H9 (cell line): Measurements from ENCODE around the gene SLMAP. TPM values are rescaled to one million over a fixed set of nuclear protein-coding genes. Genes with fewer than 3 reads are reported as not detected.
A peak's percentile ranks its signal among the peaks of the same experiment; 100 is the strongest.

Experiments used
- DNase-seq: peaks from one replicate; pipeline ENCODE4 v3.0.0-alpha.2; 2017
- H2AFZ ChIP-seq: one replicate; pipeline ENCODE4 v1.6.1; 2013; ENCODE audit warnings: mild to moderate bottlenecking, low read length, control low read depth, moderate library complexity
- H2AK5ac ChIP-seq: 2 replicates; pipeline ENCODE4 v1.6.1; 2013; ENCODE audit warnings: low read length, control low read depth, mixed read lengths; ENCODE audit not compliant: insufficient read length
- H2BK120ac ChIP-seq: one replicate; pipeline ENCODE4 v1.6.1; 2013; ENCODE audit warnings: low read depth, mild to moderate bottlenecking, low read length, control low read depth, inconsistent platforms; ENCODE audit not compliant: poor library complexity, severe bottlenecking
- H2BK12ac ChIP-seq: 2 replicates; pipeline ENCODE4 v1.6.1; 2013; ENCODE audit warnings: low read length, control low read depth, mixed read lengths, low read depth; ENCODE audit not compliant: insufficient read length
- H2BK15ac ChIP-seq: 2 replicates; pipeline ENCODE4 v1.6.1; 2013; ENCODE audit warnings: low read depth, low read length, control low read depth
- H2BK20ac ChIP-seq: one replicate; pipeline ENCODE4 v1.6.1; 2013; ENCODE audit warnings: low read depth, mild to moderate bottlenecking, low read length, control low read depth, inconsistent platforms; ENCODE audit not compliant: poor library complexity, severe bottlenecking
- H2BK5ac ChIP-seq: 2 replicates; pipeline ENCODE4 v1.6.1; 2013; ENCODE audit warnings: low read length, control low read depth, mixed read lengths; ENCODE audit not compliant: insufficient read length
- H3K14ac ChIP-seq: 2 replicates; pipeline ENCODE4 v1.6.1; 2013; ENCODE audit warnings: low read length, control low read depth; ENCODE audit not compliant: insufficient read depth
- H3K18ac ChIP-seq: 2 replicates; pipeline ENCODE4 v1.6.1; 2013; ENCODE audit warnings: low read depth, mild to moderate bottlenecking, mixed read lengths, low read length, control low read depth; ENCODE audit not compliant: insufficient read length
- H3K23ac ChIP-seq: 2 replicates; pipeline ENCODE4 v1.6.1; 2013; ENCODE audit warnings: low read length, control low read depth, mixed read lengths, low read depth; ENCODE audit not compliant: insufficient read length
- H3K23me2 ChIP-seq: 2 replicates; pipeline ENCODE4 v1.6.1; 2013; ENCODE audit warnings: low read depth, mild to moderate bottlenecking, mixed read lengths, low read length, control low read depth; ENCODE audit not compliant: insufficient read length, poor library complexity, severe bottlenecking
- H3K27ac ChIP-seq: 2 replicates; pipeline ENCODE4 v1.5.1; 2013; ENCODE audit warnings: low read length, control low read depth, mixed read lengths, low read depth; ENCODE audit not compliant: insufficient read length
- H3K27me3 ChIP-seq: 2 replicates; pipeline ENCODE4 v1.6.1; 2013; ENCODE audit warnings: low read length, control low read depth, inconsistent platforms; ENCODE audit not compliant: insufficient read depth
- H3K4ac ChIP-seq: 2 replicates; pipeline ENCODE4 v1.6.1; 2013; ENCODE audit warnings: low read depth, mild to moderate bottlenecking, control low read depth, inconsistent platforms, low read length, moderate library complexity
- H3K4me1 ChIP-seq: 2 replicates; pipeline ENCODE4 v1.6.1; 2013; ENCODE audit warnings: low read length, control low read depth, inconsistent platforms; ENCODE audit not compliant: insufficient read depth
- H3K4me2 ChIP-seq: 2 replicates; pipeline ENCODE4 v1.6.1; 2013; ENCODE audit warnings: low read length, control low read depth, mixed read lengths; ENCODE audit not compliant: insufficient read length, insufficient read depth
- H3K56ac ChIP-seq: 2 replicates; pipeline ENCODE4 v1.6.1; 2013; ENCODE audit warnings: low read depth, mild to moderate bottlenecking, mixed read lengths, low read length, control low read depth; ENCODE audit not compliant: insufficient read length
- H3K79me1 ChIP-seq: 2 replicates; pipeline ENCODE4 v1.6.1; 2013; ENCODE audit warnings: low read depth, mild to moderate bottlenecking, moderate library complexity, low read length, control low read depth, inconsistent platforms; ENCODE audit not compliant: insufficient read depth, poor library complexity, severe bottlenecking
- H3K79me2 ChIP-seq: 2 replicates; pipeline ENCODE4 v1.6.1; 2013; ENCODE audit warnings: low read length, control low read depth, inconsistent platforms; ENCODE audit not compliant: insufficient read depth
- H3K9ac ChIP-seq: 2 replicates; pipeline ENCODE4 v1.6.1; 2013; ENCODE audit warnings: low read length, control low read depth, mixed read lengths; ENCODE audit not compliant: insufficient read length; ENCODE audit errors: extremely low read depth
- H3K9me3 ChIP-seq: one replicate; pipeline ENCODE4 v1.6.1; 2013; ENCODE audit warnings: low read depth, low read length, inconsistent platforms; ENCODE audit not compliant: control insufficient read depth
- H3T11ph ChIP-seq: one replicate; pipeline ENCODE4 v1.6.1; 2013; ENCODE audit warnings: mild to moderate bottlenecking, low read length, control low read depth, inconsistent platforms
- H4K20me1 ChIP-seq: one replicate; pipeline ENCODE4 v1.6.1; 2013; ENCODE audit not compliant: control insufficient read depth, insufficient read length, insufficient read depth
- H4K5ac ChIP-seq: 2 replicates; pipeline ENCODE4 v1.6.1; 2013; ENCODE audit warnings: low read depth, mild to moderate bottlenecking, mixed read lengths, low read length, control low read depth; ENCODE audit not compliant: insufficient read length
- H4K8ac ChIP-seq: replicated peaks from 2 replicates; pipeline ENCODE4 v1.6.1; 2013; ENCODE audit warnings: low read length, control low read depth, mixed read lengths, low read depth; ENCODE audit not compliant: insufficient read length
- H4K91ac ChIP-seq: 2 replicates; pipeline ENCODE4 v1.6.1; 2013; ENCODE audit warnings: low read depth, mild to moderate bottlenecking, moderate library complexity, mixed read lengths, low read length, control low read depth; ENCODE audit not compliant: insufficient read length
- H3K27ac Mint-ChIP-seq, 3 experiments: 2 replicates in 2 of 3; 3 replicates in 1 of 3; pipeline ENCODE4 v1.8.0; 2020 to 2021; ENCODE audit warnings: mixed read lengths in 3 of 3, mild to moderate bottlenecking in 1 of 3, moderate library complexity in 1 of 3
- H3K27me3 Mint-ChIP-seq: 2 replicates; pipeline ENCODE4 v1.8.0; 2021; ENCODE audit warnings: low read depth, mild to moderate bottlenecking, moderate library complexity, mixed read lengths
- H3K36me3 Mint-ChIP-seq, 3 experiments: 2 replicates in 2 of 3; 3 replicates in 1 of 3; pipeline ENCODE4 v1.8.0; 2020 to 2021; ENCODE audit warnings: low read depth in 3 of 3, mixed read lengths in 3 of 3; ENCODE audit not compliant: insufficient read depth in 1 of 3
- H3K4me1 Mint-ChIP-seq, 2 experiments: 2 replicates each; pipeline ENCODE4 v1.8.0; 2020; ENCODE audit warnings: mixed read lengths in 2 of 2
- H3K4me3 Mint-ChIP-seq, 2 experiments: 2 replicates in 1 of 2; 3 replicates in 1 of 2; pipeline ENCODE4 v1.8.0; 2020 to 2021; ENCODE audit warnings: mild to moderate bottlenecking in 2 of 2, mixed read lengths in 2 of 2, moderate library complexity in 1 of 2
- H3K9me3 Mint-ChIP-seq, 2 experiments: 2 replicates in 1 of 2; 3 replicates in 1 of 2; pipeline ENCODE4 v1.8.0; 2020; ENCODE audit warnings: mild to moderate bottlenecking in 2 of 2, mixed read lengths in 2 of 2, moderate library complexity in 1 of 2
- WGBS: extraction: QIAGEN DNeasy Blood & Tissue Kit; methylation state at CpG from one replicate; pipeline ENCODE4 v1.1.7; 2013; ENCODE audit warnings: missing lambda C conversion rate, low lambda C conversion rate, mixed read lengths; ENCODE audit not compliant: insufficient read length; ENCODE audit errors: extremely low coverage; 5-methylcytosine and 5-hydroxymethylcytosine counted together
- total RNA-seq: library from RNA; stranded (reverse); gene quantifications from 2 replicates; pipeline ENCODE4 v1.2.1, GENCODE V29; 2021
- TF ChIP-seq, protein P1 (sequence below): fragments of 200-600 bp; sonication (generic); conservative IDR thresholded peaks from 3 replicates; pipeline ENCODE4 v1.8.0; 2021; ENCODE audit warnings: antibody characterized with exemption, mild to moderate bottlenecking

The SLMAP gene
- total RNA-seq, 1 experiment from 2014 or later = 65.1 TPM

DNA sequence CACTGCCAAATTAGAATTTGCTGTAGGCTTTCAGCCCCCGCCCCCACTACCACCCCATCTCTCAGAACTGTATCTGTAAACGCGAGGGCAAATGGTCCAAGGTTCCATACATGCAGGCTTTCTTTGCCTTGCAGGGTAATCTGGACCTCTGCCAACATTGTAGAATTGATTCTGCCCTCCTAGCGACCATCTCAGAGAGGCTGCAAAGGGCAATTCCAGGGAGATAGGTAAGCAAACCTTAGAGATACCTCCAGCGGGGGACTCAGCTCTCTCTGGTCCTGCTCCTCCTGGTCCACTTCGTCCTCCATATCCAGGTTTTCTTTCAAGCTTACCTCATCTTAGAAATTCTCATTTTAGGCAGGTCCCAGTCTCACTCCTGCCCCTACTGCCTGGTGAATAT, 64.4 kb downstream of the SLMAP start:
- Histone ChIP-seq H3T11ph (no peak overlapping the region), H4K8ac (no peak overlapping the region), H3K4me2 (no peak overlapping the region), H3K23ac (no peak overlapping the region), H2BK15ac (no peak overlapping the region), H3K9ac (no peak overlapping the region), H3K79me1 (peaks cover 4% of the 10 kb centered on the region), H3K4ac (no peak overlapping the region), H2AK5ac (no peak overlapping the region), H4K5ac (no peak overlapping the region), H3K27ac (no peak overlapping the region), H2BK5ac (no peak overlapping the region), H2AFZ (no peak overlapping the region), H2BK20ac (no peak overlapping the region), H4K91ac (no peak overlapping the region), H2BK120ac (no peak overlapping the region), H3K14ac (no peak overlapping the region), H3K23me2 (no peaks in the 10 kb centered on the region), H3K4me1 (peaks cover under 1% of the 10 kb centered on the region; the same call in 1 of the 2 replicates), H3K27me3 (no peaks in the 10 kb centered on the region), H3K9me3 (no peaks in the 10 kb centered on the region), H3K18ac (no peak overlapping the region), H3K79me2 (peaks cover 6% of the 10 kb centered on the region; the same call in 1 of the 2 replicates), H2BK12ac (no peak overlapping the region), H4K20me1 (no peaks in the 10 kb centered on the region), H3K56ac (no peak overlapping the region)
- Mint-ChIP-seq H3K4me1 (peaks cover 35 to 39% of the 10 kb centered on the region in 2 experiments), H3K9me3 (no peaks in the 10 kb centered on the region), H3K36me3 (peaks cover 0 to 3% (median 0%) of the 10 kb centered on the region in 3 experiments; a peak in 1 of 7 replicates), H3K27ac (peak overlapping the region in 2 of 3 experiments; percentile 26 to 94; a peak in 2 of 7 replicates), H3K4me3 (no peak overlapping the region), H3K27me3 (no peaks in the 10 kb centered on the region)
- WGBS = no CpG with 5 or more reads among the region's 6 CpGs
- DNase-seq = no peak
- TF ChIP-seq, protein P1, sequence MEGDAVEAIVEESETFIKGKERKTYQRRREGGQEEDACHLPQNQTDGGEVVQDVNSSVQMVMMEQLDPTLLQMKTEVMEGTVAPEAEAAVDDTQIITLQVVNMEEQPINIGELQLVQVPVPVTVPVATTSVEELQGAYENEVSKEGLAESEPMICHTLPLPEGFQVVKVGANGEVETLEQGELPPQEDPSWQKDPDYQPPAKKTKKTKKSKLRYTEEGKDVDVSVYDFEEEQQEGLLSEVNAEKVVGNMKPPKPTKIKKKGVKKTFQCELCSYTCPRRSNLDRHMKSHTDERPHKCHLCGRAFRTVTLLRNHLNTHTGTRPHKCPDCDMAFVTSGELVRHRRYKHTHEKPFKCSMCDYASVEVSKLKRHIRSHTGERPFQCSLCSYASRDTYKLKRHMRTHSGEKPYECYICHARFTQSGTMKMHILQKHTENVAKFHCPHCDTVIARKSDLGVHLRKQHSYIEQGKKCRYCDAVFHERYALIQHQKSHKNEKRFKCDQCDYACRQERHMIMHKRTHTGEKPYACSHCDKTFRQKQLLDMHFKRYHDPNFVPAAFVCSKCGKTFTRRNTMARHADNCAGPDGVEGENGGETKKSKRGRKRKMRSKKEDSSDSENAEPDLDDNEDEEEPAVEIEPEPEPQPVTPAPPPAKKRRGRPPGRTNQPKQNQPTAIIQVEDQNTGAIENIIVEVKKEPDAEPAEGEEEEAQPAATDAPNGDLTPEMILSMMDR = no peak
